NCI-H2196 treated with DMSO at 0.1 percent for 48 hours (cell line): Measurements from ENCODE around the gene KBTBD13.
"Not testable (repeated sequence)": the region's sequence is repeated elsewhere in the genome, so short reads cannot be mapped to it uniquely, and the experiment has no call there.

ENCODE experiments used
- DNase-seq: peaks from one replicate; lab custom pipeline; 2025; ENCODE audit not compliant: unreplicated experiment; lab: John Stamatoyannopoulos, UW

The KBTBD13 gene

GRCh38 chr15:65069179-65069578 lies 7.4 kb upstream of the KBTBD13 start:
- no peak for DNase-seq

GRCh38 chr15:65069779-65070546 lies 6.6 kb upstream of the KBTBD13 start:
- DNase-seq: no peak

- DNase-seq: no peak
These were observed 5.2 kb upstream of the KBTBD13 start for GRCh38 chr15:65071381-65071811.

GRCh38 chr15:65072027-65072426 lies 4.5 kb upstream of the KBTBD13 start:
- no peak for DNase-seq

- no peak for DNase-seq
These were observed 3.9 kb upstream of the KBTBD13 start for GRCh38 chr15:65072617-65073016.

- not testable (repeated sequence) for DNase-seq
These were observed 1.6 kb upstream of the KBTBD13 start for GRCh38 chr15:65074946-65075345.

GRCh38 chr15:65075607-65076395 lies 745 bp upstream of the KBTBD13 start:
- DNase-seq: not testable (repeated sequence)

GRCh38 chr15:65077291-65077980 lies 890 bp downstream of the KBTBD13 start:
- no peak for DNase-seq

- no peak for DNase-seq
These were observed 1.4 kb downstream of the KBTBD13 start for GRCh38 chr15:65077981-65078352.

GRCh38 chr15:65079580-65079979 lies 3.0 kb downstream of the KBTBD13 start:
- DNase-seq: no peak

GRCh38 chr15:65081270-65081669 lies 4.7 kb downstream of the KBTBD13 start:
- no peak for DNase-seq

GRCh38 chr15:65081758-65082157 lies 5.2 kb downstream of the KBTBD13 start:
- DNase-seq: no peak

GRCh38 chr15:65082303-65082953 lies 5.9 kb downstream of the KBTBD13 start:
- no peak for DNase-seq

- no peak for DNase-seq
These were observed 6.7 kb downstream of the KBTBD13 start for GRCh38 chr15:65083262-65083701.

GRCh38 chr15:65084500-65085206 lies 8.1 kb downstream of the KBTBD13 start:
- DNase-seq: no peak

- DNase-seq: no peak
These were observed 8.7 kb downstream of the KBTBD13 start for GRCh38 chr15:65085207-65085753.

- no peak for DNase-seq
These were observed 9.6 kb downstream of the KBTBD13 start for GRCh38 chr15:65085990-65086679.

- DNase-seq: no peak
These were observed 10.2 kb downstream of the KBTBD13 start for GRCh38 chr15:65086680-65087111.

GRCh38 chr15:65087411-65087810 lies 10.9 kb downstream of the KBTBD13 start:
- DNase-seq: no peak
